GM12873 (cell line): Measurements from ENCODE around the gene ERC2.

Source experiments
- CTCF ChIP-seq: IDR thresholded peaks from 2 replicates; pipeline ENCODE4 v1.5.1; 2012; ENCODE audit warnings: low read depth, mild to moderate bottlenecking, moderate library complexity, low read length, control low read depth; ENCODE audit not compliant: insufficient read depth; ENCODE audit errors: missing control alignments

ERC2 gene

GRCh38 chr3:55691141-55691540 is 777.1 kb downstream of the ERC2 start:
- no peak for TF ChIP-seq CTCF

- no peak for TF ChIP-seq CTCF
Observed at GRCh38 chr3:55690726-55691125, 777.5 kb downstream of the ERC2 start.

GRCh38 chr3:55690177-55690576 is 778.1 kb downstream of the ERC2 start:
- no peak for TF ChIP-seq CTCF

- TF ChIP-seq CTCF = no peak
Observed at GRCh38 chr3:55688154-55688553, 780.1 kb downstream of the ERC2 start.

GRCh38 chr3:55687526-55687925 is 780.7 kb downstream of the ERC2 start:
- no peak for TF ChIP-seq CTCF

- TF ChIP-seq CTCF = no peak
Observed at GRCh38 chr3:55686426-55687254, 781.6 kb downstream of the ERC2 start.

- no peak for TF ChIP-seq CTCF
Observed at GRCh38 chr3:55683666-55684270, 784.5 kb downstream of the ERC2 start.
